ENCODE results near the gene CLDN7.
"Not testable (repeated sequence)": the region's sequence is repeated elsewhere in the genome, so short reads cannot be mapped to it uniquely, and the experiment has no call there.

The CLDN7 gene

GRCh38 chr17:7250695-7251627 lies 11.3 kb downstream of the CLDN7 start:
- intact Hi-C loops (cut with DNase I; ENCODE audit: low total_unique reads), result loop anchor here (10.0 kb wide), 2 partner anchors 94 to 314 kb away; partner anchors contain the start of gene SENP3
- Histone ChIP-seq H3K9me3 (no peaks in the 10 kb centered on the region), H3K36me3 (peaks cover 22 to 30% (median 30%) of the 10 kb centered on the region in 3 donors), H3K4me3 (peak overlapping the region; percentile 94 to 98), H3K4me1 (peaks cover 0 to 40% (median 32%) of the 10 kb centered on the region in 4 donors), H3K27me3 (no peaks in the 10 kb centered on the region), H3K27ac (peak overlapping the region; percentile 96 to 100)
- DNase-seq, result no peak
- TF ChIP-seq, protein P1, sequence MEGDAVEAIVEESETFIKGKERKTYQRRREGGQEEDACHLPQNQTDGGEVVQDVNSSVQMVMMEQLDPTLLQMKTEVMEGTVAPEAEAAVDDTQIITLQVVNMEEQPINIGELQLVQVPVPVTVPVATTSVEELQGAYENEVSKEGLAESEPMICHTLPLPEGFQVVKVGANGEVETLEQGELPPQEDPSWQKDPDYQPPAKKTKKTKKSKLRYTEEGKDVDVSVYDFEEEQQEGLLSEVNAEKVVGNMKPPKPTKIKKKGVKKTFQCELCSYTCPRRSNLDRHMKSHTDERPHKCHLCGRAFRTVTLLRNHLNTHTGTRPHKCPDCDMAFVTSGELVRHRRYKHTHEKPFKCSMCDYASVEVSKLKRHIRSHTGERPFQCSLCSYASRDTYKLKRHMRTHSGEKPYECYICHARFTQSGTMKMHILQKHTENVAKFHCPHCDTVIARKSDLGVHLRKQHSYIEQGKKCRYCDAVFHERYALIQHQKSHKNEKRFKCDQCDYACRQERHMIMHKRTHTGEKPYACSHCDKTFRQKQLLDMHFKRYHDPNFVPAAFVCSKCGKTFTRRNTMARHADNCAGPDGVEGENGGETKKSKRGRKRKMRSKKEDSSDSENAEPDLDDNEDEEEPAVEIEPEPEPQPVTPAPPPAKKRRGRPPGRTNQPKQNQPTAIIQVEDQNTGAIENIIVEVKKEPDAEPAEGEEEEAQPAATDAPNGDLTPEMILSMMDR (IDR thresholded peaks at IDR 0.05), result no peak

DNA sequence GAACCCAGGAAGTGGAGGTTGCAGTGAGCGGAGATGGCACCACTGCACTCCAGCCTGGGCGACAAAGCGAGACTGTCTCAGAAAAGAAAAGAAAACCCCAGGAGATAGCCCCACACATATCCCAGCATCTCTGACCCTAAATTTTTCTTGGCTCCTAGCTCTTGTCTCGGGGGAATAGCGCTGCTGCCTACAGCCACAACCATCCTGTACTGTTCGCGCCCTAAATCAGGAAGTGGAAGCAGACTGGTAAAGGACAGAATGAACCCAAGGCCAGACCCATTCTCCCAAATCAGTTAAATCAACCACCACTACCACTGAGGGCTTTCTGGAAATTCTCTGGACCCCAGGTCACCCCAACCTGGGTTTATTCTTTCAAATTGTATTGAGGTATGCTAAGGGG lies 12.4 kb downstream of the CLDN7 start:
- intact Hi-C loops (cut with DNase I; ENCODE audit: low total_unique reads), result loop anchor here (10.0 kb wide), 2 partner anchors 95 to 315 kb away; partner anchors contain the start of gene SENP3
- peaks cover 0 to 40% (median 32%) of the 10 kb centered on the region in 4 donors for H3K4me1 ChIP-seq
- H3K36me3 ChIP-seq, result peaks cover 14 to 30% (median 29%) of the 10 kb centered on the region in 3 donors
- DNase-seq, result no peak
- TF ChIP-seq, protein P1 (IDR thresholded peaks at IDR 0.05), result no peak
- no peaks in the 10 kb centered on the region for H3K27me3 ChIP-seq
- H3K4me3 ChIP-seq, result peak overlapping the region; percentile 94 to 98
- H3K27ac ChIP-seq, result peak overlapping the region in 1 of 2 donors; percentile 100
- no peaks in the 10 kb centered on the region for H3K9me3 ChIP-seq

DNA sequence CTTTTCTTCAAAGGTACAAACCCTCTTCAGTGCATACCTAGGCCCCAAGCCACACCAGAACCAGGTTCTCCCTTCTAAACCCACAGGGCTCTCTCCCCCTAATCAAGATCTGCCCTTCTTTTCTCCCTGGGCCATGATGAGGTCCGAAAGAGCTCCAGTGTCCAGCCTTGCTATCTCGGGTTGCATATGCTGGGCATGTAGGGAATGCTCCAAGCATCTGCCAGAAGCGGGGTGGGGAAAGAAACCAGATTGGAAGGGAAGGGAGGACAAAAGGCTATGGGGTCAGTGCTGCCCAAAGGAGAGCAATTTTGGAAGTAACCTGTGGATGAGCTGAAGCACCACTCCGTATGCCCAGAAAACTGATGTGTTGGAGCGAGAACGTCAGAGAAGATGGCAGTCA lies 13.1 kb downstream of the CLDN7 start:
- TF ChIP-seq, protein P1 (IDR thresholded peaks at IDR 0.05), result no peak
- no peaks in the 10 kb centered on the region for H3K9me3 ChIP-seq
- intact Hi-C loops (cut with DNase I; ENCODE audit: low total_unique reads), result no loop called here
- no peak overlapping the region for H3K27ac ChIP-seq
- no peak for DNase-seq
- no peak overlapping the region for H3K4me3 ChIP-seq
- peaks cover 13 to 30% (median 29%) of the 10 kb centered on the region in 3 donors for H3K36me3 ChIP-seq
- no peaks in the 10 kb centered on the region for H3K27me3 ChIP-seq
- peaks cover 0 to 40% (median 32%) of the 10 kb centered on the region in 4 donors for H3K4me1 ChIP-seq

- Histone ChIP-seq H3K27me3 (no peaks in the 10 kb centered on the region), H3K9me3 (no peaks in the 10 kb centered on the region), H3K36me3 (peaks cover 13 to 33% (median 32%) of the 10 kb centered on the region in 3 donors), H3K4me1 (peaks cover 0 to 43% (median 33%) of the 10 kb centered on the region in 4 donors), H3K27ac (no peak overlapping the region), H3K4me3 (no peak overlapping the region)
- DNase-seq, result no peak
- intact Hi-C loops (cut with DNase I; ENCODE audit: low total_unique reads), result no loop called here
- TF ChIP-seq, protein P1 (IDR thresholded peaks at IDR 0.05), result no peak
These were observed 13.5 kb downstream of the CLDN7 start for GRCh38 chr17:7248796-7249195.

DNA sequence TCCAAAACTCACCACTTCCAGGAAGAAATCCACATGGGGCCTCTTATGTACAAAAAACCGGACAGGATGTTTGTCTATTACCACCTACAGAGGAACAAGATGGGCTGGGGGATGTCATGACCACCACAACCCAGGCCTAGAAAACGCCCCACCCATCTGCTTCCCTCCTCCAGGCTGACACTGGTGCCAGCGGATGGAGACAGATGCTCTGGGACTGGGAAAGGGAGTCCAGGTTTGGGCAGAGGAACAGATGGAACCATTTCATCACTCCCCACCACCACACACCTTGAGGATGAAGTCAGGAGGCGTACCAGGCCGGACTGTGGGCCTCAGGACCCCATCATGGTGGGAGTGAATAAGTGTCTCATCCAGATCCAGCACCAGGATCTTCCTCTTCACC lies 15.5 kb downstream of the CLDN7 start:
- no peaks in the 10 kb centered on the region for H3K9me3 ChIP-seq
- H3K36me3 ChIP-seq, result peaks cover 13 to 34% (median 33%) of the 10 kb centered on the region in 3 donors
- H3K4me3 ChIP-seq, result no peak overlapping the region
- H3K27ac ChIP-seq, result no peak overlapping the region
- H3K27me3 ChIP-seq, result no peaks in the 10 kb centered on the region
- DNase-seq, result no peak
- TF ChIP-seq, protein P1 (IDR thresholded peaks at IDR 0.05), result no peak
- intact Hi-C loops (cut with DNase I; ENCODE audit: low total_unique reads), result no loop called here
- peaks cover 0 to 40% (median 28%) of the 10 kb centered on the region in 4 donors for H3K4me1 ChIP-seq

- H3K9me3 ChIP-seq; intact Hi-C loops (cut with DNase I; ENCODE audit: low total_unique reads); H3K27me3 ChIP-seq; H3K4me3 ChIP-seq; DNase-seq: not testable (repeated sequence)
- Histone ChIP-seq H3K4me1 (peaks cover 0 to 36% (median 27%) of the 10 kb centered on the region in 4 donors), H3K36me3 (peaks cover 25 to 46% (median 45%) of the 10 kb centered on the region in 3 donors), H3K27ac (peak overlapping the region; percentile 95 to 97)
These were observed 18.4 kb downstream of the CLDN7 start for GRCh38 chr17:7243838-7244237.

All from tibial artery (tissue), 4 donors.